Measurements from ENCODE around the gene RB1. TPM values are rescaled to one million over a fixed set of nuclear protein-coding genes. Genes with fewer than 3 reads are reported as not detected.

RB1 gene
- total and polyA plus RNA-seq, 2 experiments from 2014 or later: 19.5 to 22.3 TPM

DNA sequence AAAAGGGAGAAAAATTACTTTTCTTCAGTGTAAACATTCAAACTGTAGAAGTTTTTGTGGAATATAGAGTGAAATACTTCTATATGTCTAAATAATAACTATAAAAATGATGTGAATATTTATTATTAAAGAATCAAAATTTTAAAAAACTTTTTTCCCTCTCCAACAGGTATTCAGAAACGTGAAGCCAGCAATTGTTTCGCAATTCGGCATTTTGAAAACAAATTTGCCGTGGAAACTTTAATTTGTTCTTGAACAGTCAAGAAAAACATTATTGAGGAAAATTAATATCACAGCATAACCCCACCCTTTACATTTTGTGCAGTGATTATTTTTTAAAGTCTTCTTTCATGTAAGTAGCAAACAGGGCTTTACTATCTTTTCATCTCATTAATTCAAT lies 42.6 kb upstream of the RB1 start:
- Mint-ChIP-seq H3K27me3 (ENCODE audit: insufficient read depth, low read depth, poor library complexity) (peaks cover 4% of the 10 kb centered on the region), H3K9me3 (no peaks in the 10 kb centered on the region; the same call in 2 of the 3 replicates), H3K4me3 (no peak overlapping the region), H3K4me1 (peaks cover 16% of the 10 kb centered on the region), H3K27ac (no peak overlapping the region), H3K36me3 (ENCODE audit: low read depth) (peaks cover 53% of the 10 kb centered on the region)
- H3K27ac ChIP-seq (ENCODE audit: low read depth): no peak overlapping the region
- no peak overlapping the region for H3K4me2 ChIP-seq
- no peak for DNase-seq (ENCODE audit: low spot score)
- no peaks in the 10 kb centered on the region for H3K9me2 ChIP-seq (ENCODE audit: insufficient read depth)
- H3F3A ChIP-seq (replicated peaks; ENCODE audit: low read depth): no peaks in the 10 kb centered on the region
- H3K4me1 ChIP-seq (ENCODE audit: insufficient read depth): peaks cover 1% of the 10 kb centered on the region; the same call in 1 of the 2 replicates
- no peaks in the 10 kb centered on the region for H4K20me1 ChIP-seq (replicated peaks; ENCODE audit: insufficient read depth)
- no peaks in the 10 kb centered on the region for H3K79me2 ChIP-seq (replicated peaks; ENCODE audit: insufficient read depth)
- no peak overlapping the region for H2AFZ ChIP-seq
- no peak overlapping the region for H3K4me3 ChIP-seq
- ATAC-seq: no peak
- TF ChIP-seq, protein P1, sequence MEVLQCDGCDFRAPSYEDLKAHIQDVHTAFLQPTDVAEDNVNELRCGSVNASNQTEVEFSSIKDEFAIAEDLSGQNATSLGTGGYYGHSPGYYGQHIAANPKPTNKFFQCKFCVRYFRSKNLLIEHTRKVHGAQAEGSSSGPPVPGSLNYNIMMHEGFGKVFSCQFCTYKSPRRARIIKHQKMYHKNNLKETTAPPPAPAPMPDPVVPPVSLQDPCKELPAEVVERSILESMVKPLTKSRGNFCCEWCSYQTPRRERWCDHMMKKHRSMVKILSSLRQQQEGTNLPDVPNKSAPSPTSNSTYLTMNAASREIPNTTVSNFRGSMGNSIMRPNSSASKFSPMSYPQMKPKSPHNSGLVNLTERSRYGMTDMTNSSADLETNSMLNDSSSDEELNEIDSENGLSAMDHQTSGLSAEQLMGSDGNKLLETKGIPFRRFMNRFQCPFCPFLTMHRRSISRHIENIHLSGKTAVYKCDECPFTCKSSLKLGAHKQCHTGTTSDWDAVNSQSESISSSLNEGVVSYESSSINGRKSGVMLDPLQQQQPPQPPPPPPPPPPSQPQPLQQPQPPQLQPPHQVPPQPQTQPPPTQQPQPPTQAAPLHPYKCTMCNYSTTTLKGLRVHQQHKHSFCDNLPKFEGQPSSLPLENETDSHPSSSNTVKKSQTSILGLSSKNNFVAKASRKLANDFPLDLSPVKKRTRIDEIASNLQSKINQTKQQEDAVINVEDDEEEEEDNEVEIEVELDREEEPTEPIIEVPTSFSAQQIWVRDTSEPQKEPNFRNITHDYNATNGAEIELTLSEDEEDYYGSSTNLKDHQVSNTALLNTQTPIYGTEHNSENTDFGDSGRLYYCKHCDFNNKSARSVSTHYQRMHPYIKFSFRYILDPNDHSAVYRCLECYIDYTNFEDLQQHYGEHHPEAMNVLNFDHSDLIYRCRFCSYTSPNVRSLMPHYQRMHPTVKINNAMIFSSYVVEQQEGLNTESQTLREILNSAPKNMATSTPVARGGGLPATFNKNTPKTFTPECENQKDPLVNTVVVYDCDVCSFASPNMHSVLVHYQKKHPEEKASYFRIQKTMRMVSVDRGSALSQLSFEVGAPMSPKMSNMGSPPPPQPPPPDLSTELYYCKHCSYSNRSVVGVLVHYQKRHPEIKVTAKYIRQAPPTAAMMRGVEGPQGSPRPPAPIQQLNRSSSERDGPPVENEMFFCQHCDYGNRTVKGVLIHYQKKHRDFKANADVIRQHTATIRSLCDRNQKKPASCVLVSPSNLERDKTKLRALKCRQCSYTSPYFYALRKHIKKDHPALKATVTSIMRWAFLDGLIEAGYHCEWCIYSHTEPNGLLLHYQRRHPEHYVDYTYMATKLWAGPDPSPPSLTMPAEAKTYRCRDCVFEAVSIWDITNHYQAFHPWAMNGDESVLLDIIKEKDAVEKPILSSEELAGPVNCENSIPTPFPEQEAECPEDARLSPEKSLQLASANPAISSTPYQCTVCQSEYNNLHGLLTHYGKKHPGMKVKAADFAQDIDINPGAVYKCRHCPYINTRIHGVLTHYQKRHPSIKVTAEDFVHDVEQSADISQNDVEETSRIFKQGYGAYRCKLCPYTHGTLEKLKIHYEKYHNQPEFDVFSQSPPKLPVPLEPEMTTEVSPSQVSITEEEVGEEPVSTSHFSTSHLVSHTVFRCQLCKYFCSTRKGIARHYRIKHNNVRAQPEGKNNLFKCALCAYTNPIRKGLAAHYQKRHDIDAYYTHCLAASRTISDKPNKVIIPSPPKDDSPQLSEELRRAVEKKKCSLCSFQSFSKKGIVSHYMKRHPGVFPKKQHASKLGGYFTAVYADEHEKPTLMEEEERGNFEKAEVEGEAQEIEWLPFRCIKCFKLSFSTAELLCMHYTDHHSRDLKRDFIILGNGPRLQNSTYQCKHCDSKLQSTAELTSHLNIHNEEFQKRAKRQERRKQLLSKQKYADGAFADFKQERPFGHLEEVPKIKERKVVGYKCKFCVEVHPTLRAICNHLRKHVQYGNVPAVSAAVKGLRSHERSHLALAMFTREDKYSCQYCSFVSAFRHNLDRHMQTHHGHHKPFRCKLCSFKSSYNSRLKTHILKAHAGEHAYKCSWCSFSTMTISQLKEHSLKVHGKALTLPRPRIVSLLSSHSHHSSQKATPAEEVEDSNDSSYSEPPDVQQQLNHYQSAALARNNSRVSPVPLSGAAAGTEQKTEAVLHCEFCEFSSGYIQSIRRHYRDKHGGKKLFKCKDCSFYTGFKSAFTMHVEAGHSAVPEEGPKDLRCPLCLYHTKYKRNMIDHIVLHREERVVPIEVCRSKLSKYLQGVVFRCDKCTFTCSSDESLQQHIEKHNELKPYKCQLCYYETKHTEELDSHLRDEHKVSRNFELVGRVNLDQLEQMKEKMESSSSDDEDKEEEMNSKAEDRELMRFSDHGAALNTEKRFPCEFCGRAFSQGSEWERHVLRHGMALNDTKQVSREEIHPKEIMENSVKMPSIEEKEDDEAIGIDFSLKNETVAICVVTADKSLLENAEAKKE (CRISPR knock-in tag; IDR thresholded peaks at IDR 0.05): no peak
- TF ChIP-seq EZH2phosphoT487 (IDR thresholded peaks at IDR 0.05; ENCODE audit: unreplicated experiment): no peak
- TF ChIP-seq EZH2 (IDR thresholded peaks at IDR 0.05; ENCODE audit: low read depth, unreplicated experiment): no peak
- no peak for TF ChIP-seq CTCF (conservative IDR thresholded peaks at IDR 0.05; ENCODE audit: low read depth in 2 of 2)
- no peaks in the 10 kb centered on the region for H3K27me3 ChIP-seq (ENCODE audit: insufficient read depth)
- peaks cover 27% of the 10 kb centered on the region; the same call in 1 of the 2 replicates for H3K36me3 ChIP-seq (ENCODE audit: insufficient read depth)

Measured in GM23338 (cell line).